Lung (tissue), 12 donors: ENCODE data around the gene DDX28. TPM values are rescaled to one million over a fixed set of nuclear protein-coding genes. Genes with fewer than 3 reads are reported as not detected.
A peak's percentile ranks its signal among the peaks of the same experiment; 100 is the strongest.
"Not testable (repeated sequence)": the region's sequence is repeated elsewhere in the genome, so short reads cannot be mapped to it uniquely, and the experiment has no call there.

ENCODE experiments used
- ATAC-seq: fragments of 200-7000 bp; cut with Tn5 transposase; one replicate; pipeline ENCODE4 v1.9.1; 2020; ENCODE audit warnings: moderate number of reproducible peaks; ENCODE audit not compliant: insufficient read depth, low FRiP score
- DNase-seq, 3 donors: peaks; one replicate each; pipeline ENCODE4 v3.0.0-alpha.2; 2013 to 2017
- H3K27ac ChIP-seq, 2 donors: one replicate each; pipeline ENCODE4 v1.5.1; 2013; ENCODE audit warnings: mild to moderate bottlenecking in 2 of 2, moderate library complexity in 2 of 2, control low read depth in 1 of 2, inconsistent platforms in 1 of 2, low read depth in 1 of 2, low read length in 1 of 2
- H3K27me3 ChIP-seq, 3 donors: one replicate each; pipeline ENCODE4 v1.5.1; 2013; ENCODE audit warnings: low read length in 2 of 3; ENCODE audit not compliant: control insufficient read depth in 3 of 3, insufficient read depth in 3 of 3
- H3K36me3 ChIP-seq, 4 donors: one replicate each; pipeline ENCODE4 v1.5.1; 2013; ENCODE audit warnings: low read length in 4 of 4, mild to moderate bottlenecking in 1 of 4, moderate library complexity in 1 of 4; ENCODE audit not compliant: control insufficient read depth in 4 of 4, insufficient read depth in 4 of 4
- H3K4me1 ChIP-seq, 5 donors: one replicate each; pipeline ENCODE4 v1.5.1; 2013; ENCODE audit warnings: low read length in 5 of 5, mild to moderate bottlenecking in 2 of 5, moderate library complexity in 1 of 5; ENCODE audit not compliant: control insufficient read depth in 5 of 5, insufficient read depth in 5 of 5
- H3K4me3 ChIP-seq: one replicate; pipeline ENCODE4 v1.5.1; 2013; ENCODE audit warnings: mild to moderate bottlenecking, control low read depth, moderate library complexity
- H3K9ac ChIP-seq, 2 donors: one replicate each; pipeline ENCODE4 v1.5.1; 2013; ENCODE audit warnings: low read length in 2 of 2, control low read depth in 1 of 2; ENCODE audit not compliant: insufficient read depth in 1 of 2
- H3K9me3 ChIP-seq, 4 donors: one replicate each; pipeline ENCODE4 v1.5.1; 2013; ENCODE audit warnings: low read length in 3 of 4, mild to moderate bottlenecking in 1 of 4, moderate library complexity in 1 of 4; ENCODE audit not compliant: control insufficient read depth in 4 of 4, insufficient read depth in 3 of 4
- CTCF ChIP-seq: IDR thresholded peaks from 2 replicates; pipeline ENCODE4 v1.5.1; 2012; ENCODE audit warnings: mild to moderate bottlenecking; ENCODE audit errors: control extremely low read depth, extremely low read depth
- WGBS, 2 donors: extraction: QIAGEN DNeasy Blood & Tissue Kit; methylation state at CpG; one replicate each; pipeline ENCODE4 v1.1.7; 2013; 5-methylcytosine and 5-hydroxymethylcytosine counted together
- polyA plus RNA-seq, 2 donors: library from polyadenylated mRNA; stranded (reverse); fragments of 200-250 nt; gene quantifications; one replicate each; pipeline ENCODE4 v1.2.1, GENCODE V29; 2013
- total RNA-seq, 2 donors: library from RNA; depleted of rRNA in 1 of 2; stranded (reverse); fragments of >200 nt in 1 of 2; gene quantifications; one replicate each; pipeline ENCODE4 v1.2.1, GENCODE V29; 2014 to 2021
- donor health status: control.
- donor health status: control.
- donor health status: Bipolar disorder and iron deficiency.
- donor health status: healthy.
- donor health status: DM: yes; HTN: yes; CAD: no.

The DDX28 gene
- total and polyA plus RNA-seq, 4 donors, result 6.6 to 14.5 (median 11.0) TPM

GRCh38 chr16:67996666-67997065 lies 26.4 kb downstream of the DDX28 start:
- Histone ChIP-seq H3K4me3 (no peak overlapping the region), H3K27me3 (no peaks in the 10 kb centered on the region), H3K4me1 (peaks cover 0 to 11% (median 0%) of the 10 kb centered on the region in 5 donors), H3K36me3 (no peaks in the 10 kb centered on the region), H3K9me3 (no peaks in the 10 kb centered on the region), H3K9ac (no peak overlapping the region), H3K27ac (no peak overlapping the region)
- no peak for TF ChIP-seq CTCF
- DNase-seq (no peak), ATAC-seq (no peak)
- WGBS, 2 donors, result 95 to 99% methylated on average over 5 of the region's 5 CpGs

GRCh38 chr16:67995423-67995822 lies 27.6 kb downstream of the DDX28 start:
- no peak for DNase-seq
- no peak for TF ChIP-seq CTCF
- ATAC-seq, result no peak
- no peaks in the 10 kb centered on the region for H3K27me3 ChIP-seq
- 65 to 66% methylated on average over 5 of the region's 5 CpGs for WGBS, 2 donors
- H3K27ac ChIP-seq, result peak overlapping the region in 1 of 2 donors; percentile 6
- H3K9me3 ChIP-seq, result no peaks in the 10 kb centered on the region
- no peak overlapping the region for H3K9ac ChIP-seq
- no peaks in the 10 kb centered on the region for H3K36me3 ChIP-seq
- H3K4me1 ChIP-seq, result peaks cover 0 to 11% (median 0%) of the 10 kb centered on the region in 5 donors
- no peak overlapping the region for H3K4me3 ChIP-seq

- H3K36me3 ChIP-seq, H3K9me3 ChIP-seq, H3K4me1 ChIP-seq, ATAC-seq, DNase-seq, H3K9ac ChIP-seq, H3K27me3 ChIP-seq, H3K4me3 ChIP-seq: not testable (repeated sequence)
- WGBS, 2 donors, result 7 to 41% methylated on average over 4 to 5 of the region's 6 CpGs
- peak overlapping the region in 1 of 2 donors; percentile 67 for H3K27ac ChIP-seq
Observed at GRCh38 chr16:67994040-67994408, 29.0 kb downstream of the DDX28 start.

GRCh38 chr16:67993207-67994039 lies 29.6 kb downstream of the DDX28 start:
- Histone ChIP-seq H3K27me3 (no peaks in the 10 kb centered on the region), H3K36me3 (no peaks in the 10 kb centered on the region), H3K4me1 (peaks cover 0 to 9% (median 0%) of the 10 kb centered on the region in 5 donors), H3K9me3 (no peaks in the 10 kb centered on the region), H3K4me3 (no peak overlapping the region), H3K27ac (peak overlapping the region; percentile 37 to 67), H3K9ac (no peak overlapping the region)
- peak; percentile 72 to 82 (median 78) for DNase-seq
- 5 to 7% methylated on average over 38 to 39 of the region's 39 CpGs for WGBS, 2 donors
- peak; percentile 95 for TF ChIP-seq CTCF
- peak; percentile 90 for ATAC-seq
